HG03354 (cell line): ENCODE data around the gene SPATC1L.
"Not testable (repeated sequence)": the region's sequence is repeated elsewhere in the genome, so short reads cannot be mapped to it uniquely, and the experiment has no call there.

ENCODE experiments used
- ATAC-seq: cut with Tn5 transposase; IDR thresholded peaks from one replicate; pipeline ENCODE4 v1.9.1; 2021; ENCODE audit warnings: mild to moderate bottlenecking; ENCODE audit not compliant: unreplicated experiment, poor library complexity, severe bottlenecking

SPATC1L gene

DNA sequence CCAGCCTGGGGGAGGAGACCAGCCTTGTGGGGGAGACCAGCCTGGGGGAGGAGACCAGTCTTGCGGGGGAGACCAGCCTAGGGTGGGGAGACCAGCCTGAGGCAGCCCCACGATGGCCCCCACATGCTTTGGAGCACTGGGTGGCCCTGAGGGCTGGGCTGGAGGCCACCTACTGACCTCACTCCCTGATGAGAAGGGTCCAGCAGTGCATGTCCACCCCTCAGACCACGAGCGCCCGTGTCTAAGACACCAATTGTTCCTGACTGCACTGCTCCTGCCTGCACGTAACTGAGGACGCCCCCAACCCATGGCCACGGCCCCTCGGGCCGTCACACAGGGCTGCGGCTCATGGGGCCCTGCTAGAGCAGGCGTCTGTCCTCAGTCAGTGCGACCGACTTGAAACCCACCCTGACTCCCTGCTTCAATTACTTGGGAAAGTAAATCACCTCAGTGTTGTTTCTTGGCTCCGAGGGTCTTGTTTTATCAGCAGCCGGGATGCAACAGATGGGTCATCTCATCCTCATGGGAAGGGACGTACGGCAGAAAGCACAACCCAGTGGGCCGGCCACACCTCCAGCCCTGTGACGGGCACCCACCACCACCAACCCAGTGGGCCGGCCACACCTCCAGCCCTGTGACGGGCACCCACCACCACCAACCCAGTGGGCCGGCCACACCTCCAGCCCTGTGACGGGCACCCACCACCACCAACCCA is at the start of gene SPATC1L:
Gene SPATC1L, minus strand, starts transcription at position 550 of the 715 bp plus-strand sequence. CDS start 1,643 bp downstream, outside the sequence.
- ATAC-seq = peak; percentile 71

GRCh38 chr21:46229923-46230260 is 45.6 kb upstream of the SPATC1L start:
- ATAC-seq = no peak

- peak; percentile 28 for ATAC-seq
Measured at GRCh38 chr21:46229133-46229922, 45.1 kb upstream of the SPATC1L start.

DNA sequence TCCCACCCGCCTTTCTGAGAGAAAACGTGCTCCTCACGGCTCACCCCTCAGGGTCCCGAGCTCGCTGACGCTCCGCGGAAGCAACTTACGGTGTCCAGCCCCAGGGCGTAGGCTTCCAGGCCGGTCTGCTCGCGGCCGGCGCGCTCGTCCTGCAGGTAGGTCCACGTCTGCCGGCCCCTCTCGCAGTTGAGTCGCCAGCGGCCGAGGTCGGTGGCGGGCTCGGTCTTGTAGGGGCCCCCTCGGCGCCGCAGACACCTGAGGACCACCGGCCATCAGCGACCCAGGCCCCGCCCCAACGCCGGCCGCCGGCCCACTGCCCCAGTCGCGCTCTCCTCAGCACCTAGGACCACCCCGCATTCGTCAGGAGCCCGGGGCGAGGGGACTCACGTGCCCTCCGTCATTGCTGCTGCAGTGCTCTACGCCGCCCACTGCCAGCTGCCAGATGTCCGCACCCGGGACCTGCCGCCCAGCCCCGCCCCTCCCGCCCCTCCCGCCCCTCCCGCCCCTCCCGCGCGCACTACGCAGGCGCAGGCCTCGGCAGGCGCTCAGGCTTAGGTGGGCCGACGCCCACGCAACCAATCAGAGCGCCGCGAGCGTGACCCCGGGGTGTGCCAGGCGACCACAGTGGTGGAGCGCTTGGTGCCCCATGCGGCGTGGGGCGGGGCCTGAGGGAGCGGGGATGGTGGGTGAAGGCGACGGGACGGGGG is 44.2 kb upstream of the SPATC1L start, which contains the start of gene LSS:
Gene LSS, minus strand, starts transcription at position 430 of the 707 bp plus-strand sequence. Its CDS starts 29 bp downstream, at position 401.
- peak; percentile 88 for ATAC-seq

GRCh38 chr21:46227811-46228344 is 43.6 kb upstream of the SPATC1L start:
- ATAC-seq = no peak

GRCh38 chr21:46226920-46227599 is 42.8 kb upstream of the SPATC1L start:
- ATAC-seq = no peak

DNA sequence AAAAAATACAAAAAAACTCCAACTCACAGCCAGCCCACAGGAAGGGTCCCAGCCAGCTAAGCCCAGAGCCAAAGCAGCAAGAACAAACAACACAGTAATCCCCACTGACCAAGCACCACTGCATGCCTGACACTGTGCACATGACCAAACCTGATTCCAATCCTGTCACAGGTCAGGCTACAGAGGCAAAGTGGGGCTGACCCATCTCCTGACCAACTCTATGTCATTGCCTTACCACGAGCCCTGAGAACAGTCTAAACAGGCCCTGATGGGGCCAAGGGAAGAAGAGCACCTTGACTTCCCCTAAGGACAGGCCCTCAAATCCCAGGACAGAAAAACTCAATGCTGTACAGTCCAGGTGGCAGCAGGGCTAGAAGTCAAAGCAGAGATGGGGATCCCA is 41.9 kb upstream of the SPATC1L start:
- ATAC-seq = no peak

- not testable (repeated sequence) for ATAC-seq
Measured at GRCh38 chr21:46223661-46224060, 39.4 kb upstream of the SPATC1L start.

- no peak for ATAC-seq
Measured at GRCh38 chr21:46223217-46223616, 39.0 kb upstream of the SPATC1L start.

DNA sequence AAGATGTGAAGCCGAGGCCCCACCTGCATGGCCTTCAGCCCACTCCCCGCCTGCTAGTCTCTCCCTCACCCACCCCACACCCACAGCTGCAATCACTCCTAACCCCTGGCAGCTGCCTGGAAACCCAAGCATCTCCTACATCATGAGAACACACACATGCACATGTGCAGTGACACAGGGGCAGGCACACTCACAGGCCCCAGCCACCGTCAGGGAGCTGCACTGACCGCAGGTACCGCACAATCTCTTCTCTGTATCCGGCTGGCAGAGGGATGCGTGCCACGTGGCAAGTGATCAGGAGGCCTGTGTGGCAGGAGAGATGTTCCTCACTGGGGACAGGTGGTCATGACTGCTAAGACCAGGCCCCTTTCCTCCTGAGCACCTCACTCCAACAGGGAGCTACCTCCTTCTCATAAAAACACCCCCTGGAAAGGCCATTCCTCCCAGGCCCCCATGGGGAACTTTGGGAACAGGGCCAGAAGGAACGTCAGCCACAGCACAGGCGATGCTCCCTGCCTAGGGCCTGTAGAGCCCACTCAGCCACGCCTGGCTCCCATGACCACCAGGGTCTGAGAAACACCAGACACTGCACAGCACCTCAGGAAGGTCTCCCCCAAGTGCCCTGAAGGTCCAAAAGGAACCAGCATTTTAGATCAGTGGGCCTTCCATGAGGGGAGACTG is 38.3 kb upstream of the SPATC1L start:
- ATAC-seq = no peak

- no peak for ATAC-seq
Measured at GRCh38 chr21:46221664-46222435, 37.6 kb upstream of the SPATC1L start.

- ATAC-seq = no peak
Measured at GRCh38 chr21:46220847-46221246, 36.6 kb upstream of the SPATC1L start.

- no peak for ATAC-seq
Measured at GRCh38 chr21:46220275-46220810, 36.1 kb upstream of the SPATC1L start.

- ATAC-seq = no peak
Measured at GRCh38 chr21:46219591-46220239, 35.5 kb upstream of the SPATC1L start.

GRCh38 chr21:46218906-46219590 is 34.8 kb upstream of the SPATC1L start:
- no peak for ATAC-seq

- no peak for ATAC-seq
Measured at GRCh38 chr21:46217511-46218196, 33.4 kb upstream of the SPATC1L start.
